Measurements from ENCODE around the gene PEAK1.
A peak's percentile ranks its signal among the peaks of the same experiment; 100 is the strongest.

PEAK1 gene

GRCh38 chr15:77228828-77229227 is 191.1 kb downstream of the PEAK1 start:
- ATAC-seq: no peak
- Mint-ChIP-seq H3K4me3 (no peak overlapping the region), H3K27ac (no peak overlapping the region), H3K36me3 (peaks cover 4% of the 10 kb centered on the region), H3K4me1 (peaks cover 13% of the 10 kb centered on the region), H3K9me3 (no peaks in the 10 kb centered on the region)
- DNase-seq (ENCODE audit: low spot score in 2 of 2): no peak

- Mint-ChIP-seq H3K36me3 (peaks cover 4% of the 10 kb centered on the region), H3K4me1 (peaks cover 6% of the 10 kb centered on the region), H3K27ac (no peak overlapping the region), H3K4me3 (no peak overlapping the region), H3K9me3 (no peaks in the 10 kb centered on the region)
- DNase-seq (ENCODE audit: low spot score in 2 of 2) (no peak), ATAC-seq (no peak)
These were observed 193.3 kb downstream of the PEAK1 start for GRCh38 chr15:77226652-77227051.

- Mint-ChIP-seq H3K4me3 (no peak overlapping the region), H3K27ac (no peak overlapping the region), H3K36me3 (peaks cover 4% of the 10 kb centered on the region), H3K9me3 (no peaks in the 10 kb centered on the region), H3K4me1 (peaks cover 6% of the 10 kb centered on the region)
- ATAC-seq: no peak
- no peak for DNase-seq (ENCODE audit: low spot score in 2 of 2)
These were observed 194.3 kb downstream of the PEAK1 start for GRCh38 chr15:77225646-77226045.

- no peak for ATAC-seq
- Mint-ChIP-seq H3K9me3 (no peaks in the 10 kb centered on the region), H3K4me1 (peaks cover 6% of the 10 kb centered on the region), H3K27ac (no peak overlapping the region), H3K36me3 (peaks cover 4% of the 10 kb centered on the region), H3K4me3 (no peak overlapping the region)
- DNase-seq (ENCODE audit: low spot score in 2 of 2): no peak
These were observed 194.8 kb downstream of the PEAK1 start for GRCh38 chr15:77225088-77225487.

GRCh38 chr15:77224352-77224751 is 195.6 kb downstream of the PEAK1 start:
- Mint-ChIP-seq H3K36me3 (peaks cover under 1% of the 10 kb centered on the region), H3K27ac (no peak overlapping the region), H3K4me3 (no peak overlapping the region), H3K9me3 (no peaks in the 10 kb centered on the region), H3K4me1 (peaks cover 6% of the 10 kb centered on the region)
- no peak for DNase-seq (ENCODE audit: low spot score in 2 of 2)
- ATAC-seq: no peak

GRCh38 chr15:77221708-77222107 is 198.2 kb downstream of the PEAK1 start:
- DNase-seq (ENCODE audit: low spot score in 2 of 2) (no peak), ATAC-seq (no peak)
- no peak overlapping the region for H3K4me3 Mint-ChIP-seq
- H3K4me1 Mint-ChIP-seq: peaks cover 6% of the 10 kb centered on the region
- H3K9me3 Mint-ChIP-seq: no peaks in the 10 kb centered on the region
- no peaks in the 10 kb centered on the region for H3K36me3 Mint-ChIP-seq
- no peak overlapping the region for H3K27ac Mint-ChIP-seq

GRCh38 chr15:77221174-77221573 is 198.7 kb downstream of the PEAK1 start:
- Mint-ChIP-seq H3K4me3 (no peak overlapping the region), H3K9me3 (no peaks in the 10 kb centered on the region), H3K4me1 (peaks cover 6% of the 10 kb centered on the region), H3K27ac (no peak overlapping the region), H3K36me3 (no peaks in the 10 kb centered on the region)
- ATAC-seq (no peak), DNase-seq (ENCODE audit: low spot score in 2 of 2) (no peak)

- Mint-ChIP-seq H3K36me3 (no peaks in the 10 kb centered on the region), H3K9me3 (no peaks in the 10 kb centered on the region), H3K4me3 (no peak overlapping the region), H3K27ac (no peak overlapping the region), H3K4me1 (peaks cover 4% of the 10 kb centered on the region)
- DNase-seq (ENCODE audit: low spot score in 2 of 2) (no peak), ATAC-seq (no peak)
These were observed 200.1 kb downstream of the PEAK1 start for GRCh38 chr15:77219841-77220240.

GRCh38 chr15:77209221-77209620 is 210.7 kb downstream of the PEAK1 start:
- Mint-ChIP-seq H3K36me3 (no peaks in the 10 kb centered on the region), H3K4me1 (no peaks in the 10 kb centered on the region), H3K4me3 (no peak overlapping the region), H3K27ac (no peak overlapping the region), H3K9me3 (peaks cover 2% of the 10 kb centered on the region)
- no peak for DNase-seq (ENCODE audit: low spot score in 2 of 2)
- no peak for ATAC-seq

GRCh38 chr15:77208241-77208640 is 211.7 kb downstream of the PEAK1 start:
- Mint-ChIP-seq H3K9me3 (peaks cover 2% of the 10 kb centered on the region), H3K4me1 (no peaks in the 10 kb centered on the region), H3K36me3 (no peaks in the 10 kb centered on the region), H3K4me3 (no peak overlapping the region), H3K27ac (no peak overlapping the region)
- no peak for ATAC-seq
- DNase-seq (ENCODE audit: low spot score in 2 of 2): no peak

GRCh38 chr15:77201665-77202064 is 218.2 kb downstream of the PEAK1 start:
- Mint-ChIP-seq H3K36me3 (no peaks in the 10 kb centered on the region), H3K9me3 (peaks cover 4% of the 10 kb centered on the region), H3K4me1 (no peaks in the 10 kb centered on the region), H3K4me3 (no peak overlapping the region), H3K27ac (no peak overlapping the region)
- no peak for DNase-seq (ENCODE audit: low spot score in 2 of 2)
- no peak for ATAC-seq

GRCh38 chr15:77196381-77196780 is 223.5 kb downstream of the PEAK1 start:
- Mint-ChIP-seq H3K4me1 (no peaks in the 10 kb centered on the region), H3K27ac (no peak overlapping the region), H3K36me3 (no peaks in the 10 kb centered on the region), H3K4me3 (no peak overlapping the region), H3K9me3 (peaks cover 4% of the 10 kb centered on the region)
- no peak for DNase-seq (ENCODE audit: low spot score in 2 of 2)
- ATAC-seq: no peak

GRCh38 chr15:77195586-77195985 is 224.3 kb downstream of the PEAK1 start:
- DNase-seq (ENCODE audit: low spot score in 2 of 2) (no peak), ATAC-seq (no peak)
- peaks cover 4% of the 10 kb centered on the region for H3K9me3 Mint-ChIP-seq
- H3K27ac Mint-ChIP-seq: no peak overlapping the region
- H3K4me3 Mint-ChIP-seq: no peak overlapping the region
- H3K4me1 Mint-ChIP-seq: no peaks in the 10 kb centered on the region
- no peaks in the 10 kb centered on the region for H3K36me3 Mint-ChIP-seq

GRCh38 chr15:77192451-77192850 is 227.5 kb downstream of the PEAK1 start:
- ATAC-seq: no peak

GRCh38 chr15:77191230-77191834 is 228.6 kb downstream of the PEAK1 start:
- H3K27ac Mint-ChIP-seq: no peak overlapping the region
- H3K36me3 Mint-ChIP-seq: no peaks in the 10 kb centered on the region
- H3K4me3 Mint-ChIP-seq: no peak overlapping the region
- ATAC-seq (no peak), DNase-seq (ENCODE audit: low spot score in 2 of 2) (no peak)
- H3K9me3 Mint-ChIP-seq: no peaks in the 10 kb centered on the region
- peaks cover 32% of the 10 kb centered on the region for H3K4me1 Mint-ChIP-seq

More at GRCh38 chr15:77192451-77192850, 227.5 kb downstream of the PEAK1 start:
- no peaks in the 10 kb centered on the region for H3K36me3 Mint-ChIP-seq
- no peaks in the 10 kb centered on the region for H3K9me3 Mint-ChIP-seq
- DNase-seq (ENCODE audit: low spot score in 2 of 2): no peak
- no peak overlapping the region for H3K4me3 Mint-ChIP-seq
- no peak overlapping the region for H3K27ac Mint-ChIP-seq
- H3K4me1 Mint-ChIP-seq: peaks cover 24% of the 10 kb centered on the region

GRCh38 chr15:77187751-77188464 is 232.0 kb downstream of the PEAK1 start:
- Mint-ChIP-seq H3K36me3 (no peaks in the 10 kb centered on the region), H3K4me1 (peaks cover 46% of the 10 kb centered on the region), H3K4me3 (peak overlapping the region; percentile 17), H3K27ac (peak overlapping the region; percentile 67), H3K9me3 (no peaks in the 10 kb centered on the region)
- ATAC-seq (peak; percentile 67), DNase-seq (ENCODE audit: low spot score in 2 of 2) (no peak)

Data from stimulated activated effector memory CD8-positive, alpha-beta T cell treated with anti-CD3 and anti-CD28 coated beads, Interleukin-12 subunit alpha, Interleukin-12 subunit beta, amount 100 ng/mL, for 72 hours (primary cell).